Ishikawa (cell line): ENCODE measurements around the gene PCLO.

Experiments used
- CEBPB ChIP-seq: IDR thresholded peaks from 2 replicates; pipeline ENCODE4 v1.6.1; 2012
- CREB1 ChIP-seq: IDR thresholded peaks from 2 replicates; pipeline ENCODE4 v1.6.1; 2012; ENCODE audit warnings: low read depth
- EGR1 ChIP-seq: IDR thresholded peaks from 2 replicates; pipeline ENCODE4 v1.6.1; 2012
- EP300 ChIP-seq: IDR thresholded peaks from 2 replicates; pipeline ENCODE4 v1.6.1; 2012; ENCODE audit warnings: borderline replicate concordance
- FOXM1 ChIP-seq: IDR thresholded peaks from 2 replicates; pipeline ENCODE4 v1.6.1; 2012; ENCODE audit warnings: low read depth, borderline replicate concordance
- NFIC ChIP-seq: IDR thresholded peaks from 2 replicates; pipeline ENCODE4 v1.6.1; 2012
- RAD21 ChIP-seq: IDR thresholded peaks from 2 replicates; pipeline ENCODE4 v1.6.1; 2012; ENCODE audit warnings: low read depth
- TAF1 ChIP-seq: IDR thresholded peaks from 2 replicates; pipeline ENCODE4 v1.6.1; 2012; ENCODE audit warnings: low read depth, mild to moderate bottlenecking
- TCF12 ChIP-seq: IDR thresholded peaks from 2 replicates; pipeline ENCODE4 v1.6.1; 2012; ENCODE audit warnings: low read depth
- TEAD4 ChIP-seq: IDR thresholded peaks from 2 replicates; pipeline ENCODE4 v1.6.1; 2012
- YY1 ChIP-seq: IDR thresholded peaks from 2 replicates; pipeline ENCODE4 v1.6.1; 2012; ENCODE audit warnings: low read depth
- ZBTB7A ChIP-seq: IDR thresholded peaks from 2 replicates; pipeline ENCODE4 v1.6.1; 2012; ENCODE audit warnings: low read depth
- TF ChIP-seq, protein P1 (sequence below): IDR thresholded peaks from 2 replicates; pipeline ENCODE4 v1.6.1; 2012; ENCODE audit warnings: low read depth, mild to moderate bottlenecking
- TF ChIP-seq, protein P2 (sequence below): IDR thresholded peaks from 2 replicates; pipeline ENCODE4 v1.6.1; 2012
- TF ChIP-seq, protein P3 (sequence below): IDR thresholded peaks from 2 replicates; pipeline ENCODE4 v1.6.1; 2012

Gene PCLO

DNA sequence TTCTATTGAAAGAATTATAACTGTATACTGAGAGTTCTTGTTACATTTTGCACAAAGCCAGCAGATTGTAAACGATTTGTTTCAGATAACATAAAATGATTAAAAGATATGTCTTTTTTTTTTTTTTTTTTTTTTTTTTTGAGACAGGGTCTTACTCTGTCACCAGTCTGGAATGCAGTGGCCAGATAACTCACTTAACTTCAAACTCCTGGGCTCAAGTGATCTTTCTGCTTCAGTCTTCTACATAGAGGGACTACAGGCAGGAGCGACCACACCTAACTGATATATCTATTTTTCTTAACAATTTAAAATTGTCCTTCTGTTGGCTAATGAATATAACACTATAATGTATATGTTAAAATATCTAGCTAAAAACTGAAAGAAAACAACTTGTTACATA lies 401.9 kb downstream of the PCLO start:
- TF ChIP-seq, protein P1, sequence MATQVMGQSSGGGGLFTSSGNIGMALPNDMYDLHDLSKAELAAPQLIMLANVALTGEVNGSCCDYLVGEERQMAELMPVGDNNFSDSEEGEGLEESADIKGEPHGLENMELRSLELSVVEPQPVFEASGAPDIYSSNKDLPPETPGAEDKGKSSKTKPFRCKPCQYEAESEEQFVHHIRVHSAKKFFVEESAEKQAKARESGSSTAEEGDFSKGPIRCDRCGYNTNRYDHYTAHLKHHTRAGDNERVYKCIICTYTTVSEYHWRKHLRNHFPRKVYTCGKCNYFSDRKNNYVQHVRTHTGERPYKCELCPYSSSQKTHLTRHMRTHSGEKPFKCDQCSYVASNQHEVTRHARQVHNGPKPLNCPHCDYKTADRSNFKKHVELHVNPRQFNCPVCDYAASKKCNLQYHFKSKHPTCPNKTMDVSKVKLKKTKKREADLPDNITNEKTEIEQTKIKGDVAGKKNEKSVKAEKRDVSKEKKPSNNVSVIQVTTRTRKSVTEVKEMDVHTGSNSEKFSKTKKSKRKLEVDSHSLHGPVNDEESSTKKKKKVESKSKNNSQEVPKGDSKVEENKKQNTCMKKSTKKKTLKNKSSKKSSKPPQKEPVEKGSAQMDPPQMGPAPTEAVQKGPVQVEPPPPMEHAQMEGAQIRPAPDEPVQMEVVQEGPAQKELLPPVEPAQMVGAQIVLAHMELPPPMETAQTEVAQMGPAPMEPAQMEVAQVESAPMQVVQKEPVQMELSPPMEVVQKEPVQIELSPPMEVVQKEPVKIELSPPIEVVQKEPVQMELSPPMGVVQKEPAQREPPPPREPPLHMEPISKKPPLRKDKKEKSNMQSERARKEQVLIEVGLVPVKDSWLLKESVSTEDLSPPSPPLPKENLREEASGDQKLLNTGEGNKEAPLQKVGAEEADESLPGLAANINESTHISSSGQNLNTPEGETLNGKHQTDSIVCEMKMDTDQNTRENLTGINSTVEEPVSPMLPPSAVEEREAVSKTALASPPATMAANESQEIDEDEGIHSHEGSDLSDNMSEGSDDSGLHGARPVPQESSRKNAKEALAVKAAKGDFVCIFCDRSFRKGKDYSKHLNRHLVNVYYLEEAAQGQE: no peak
- no peak for TF ChIP-seq TCF12
- TF ChIP-seq, protein P2, sequence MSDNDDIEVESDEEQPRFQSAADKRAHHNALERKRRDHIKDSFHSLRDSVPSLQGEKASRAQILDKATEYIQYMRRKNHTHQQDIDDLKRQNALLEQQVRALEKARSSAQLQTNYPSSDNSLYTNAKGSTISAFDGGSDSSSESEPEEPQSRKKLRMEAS: no peak

DNA sequence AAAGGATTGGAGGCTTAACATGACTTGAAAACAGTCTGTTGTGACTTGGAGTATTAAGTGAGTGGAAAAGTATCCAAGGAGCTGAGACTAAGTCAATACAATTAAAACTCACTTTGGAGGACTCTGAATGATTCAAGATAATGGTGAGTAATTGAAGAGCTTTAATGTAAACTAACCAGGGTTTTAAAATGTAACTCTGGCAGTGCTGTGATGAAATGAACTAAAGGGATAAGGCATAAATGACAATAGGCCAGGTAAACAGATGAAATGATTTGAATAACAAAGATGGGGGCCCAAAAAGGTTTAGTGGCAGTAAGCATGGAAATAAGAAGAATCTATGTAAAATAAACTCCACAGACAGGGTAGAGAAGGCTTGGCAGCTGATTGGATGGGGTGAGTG lies 402.6 kb downstream of the PCLO start:
- TF ChIP-seq TCF12 (no peak), NFIC (no peak), TEAD4 (no peak), CEBPB (no peak), EP300 (no peak), TAF1 (no peak), EGR1 (no peak), YY1 (no peak), FOXM1 (no peak), ZBTB7A (no peak)
- TF ChIP-seq, protein P1: no peak
- TF ChIP-seq, protein P3, sequence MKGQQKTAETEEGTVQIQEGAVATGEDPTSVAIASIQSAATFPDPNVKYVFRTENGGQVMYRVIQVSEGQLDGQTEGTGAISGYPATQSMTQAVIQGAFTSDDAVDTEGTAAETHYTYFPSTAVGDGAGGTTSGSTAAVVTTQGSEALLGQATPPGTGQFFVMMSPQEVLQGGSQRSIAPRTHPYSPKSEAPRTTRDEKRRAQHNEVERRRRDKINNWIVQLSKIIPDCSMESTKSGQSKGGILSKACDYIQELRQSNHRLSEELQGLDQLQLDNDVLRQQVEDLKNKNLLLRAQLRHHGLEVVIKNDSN: no peak

DNA sequence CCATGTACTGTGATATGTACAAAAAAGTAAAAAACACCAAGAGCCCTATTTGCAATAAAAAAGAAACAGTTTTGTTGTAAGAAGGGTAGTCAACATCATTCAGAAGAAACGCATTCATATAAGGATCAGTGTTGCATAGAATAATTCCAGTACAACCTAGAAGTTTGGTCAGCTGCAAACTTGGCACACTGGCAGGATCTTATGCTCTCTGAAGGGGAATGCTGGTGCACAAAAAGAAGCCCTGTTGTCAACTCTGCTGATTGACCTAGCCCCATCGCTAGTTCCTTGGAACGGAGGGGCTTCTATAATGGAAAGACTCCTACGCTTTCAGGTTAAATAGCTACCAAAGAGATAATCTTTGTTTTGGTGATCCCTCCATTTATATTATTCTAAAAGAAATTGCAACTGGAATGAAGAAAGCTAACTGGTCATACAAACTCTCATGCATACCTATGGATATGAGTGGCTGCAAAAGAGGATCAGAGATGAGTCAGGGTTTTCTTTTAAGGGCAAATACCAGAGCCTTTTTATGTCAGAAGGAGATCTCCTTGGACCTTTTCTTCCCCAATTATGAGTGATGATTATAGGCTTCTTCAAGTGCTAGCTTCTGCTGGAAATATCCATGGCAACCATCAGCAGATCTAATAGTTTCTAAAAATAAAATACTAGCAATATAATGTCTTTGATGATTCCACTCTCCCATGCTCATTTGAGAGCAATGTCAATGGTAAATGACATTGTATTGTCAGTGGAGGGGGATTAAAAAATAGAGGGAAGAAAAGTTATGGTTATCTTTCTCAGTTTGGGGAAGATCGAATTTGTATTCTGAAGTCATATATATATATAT lies 406.8 kb downstream of the PCLO start:
- no peak for TF ChIP-seq TCF12
- no peak for TF ChIP-seq EGR1
- TF ChIP-seq FOXM1: no peak
- TF ChIP-seq YY1: no peak
- TF ChIP-seq CEBPB: no peak
- no peak for TF ChIP-seq RAD21
- no peak for TF ChIP-seq CREB1
- TF ChIP-seq TAF1: no peak
- TF ChIP-seq TEAD4: no peak
- no peak for TF ChIP-seq NFIC
- TF ChIP-seq, protein P2: no peak
- TF ChIP-seq ZBTB7A: no peak
- TF ChIP-seq, protein P1: no peak
- TF ChIP-seq, protein P3: no peak
- no peak for TF ChIP-seq EP300

DNA sequence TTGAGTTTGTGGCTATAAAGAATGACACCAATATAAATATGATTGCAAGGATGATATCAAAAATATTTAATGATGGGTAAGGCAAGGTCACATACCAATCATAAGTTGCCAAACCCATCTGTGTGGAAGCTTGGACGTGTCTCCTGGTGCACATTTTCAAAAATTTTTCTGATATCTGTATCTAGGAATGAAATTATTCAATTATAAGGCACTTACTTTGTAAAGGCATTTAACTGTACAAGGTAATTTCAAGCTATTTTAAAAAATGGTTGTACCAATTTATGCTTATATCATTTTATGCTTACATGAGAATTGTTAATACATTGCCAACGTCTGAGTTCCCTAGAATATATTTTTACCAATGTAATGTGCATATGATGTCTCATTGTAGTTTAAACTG lies 412.7 kb downstream of the PCLO start:
- TF ChIP-seq EGR1: no peak
- TF ChIP-seq, protein P1: no peak
- TF ChIP-seq ZBTB7A: no peak
- no peak for TF ChIP-seq CEBPB
- TF ChIP-seq, protein P3: no peak
- no peak for TF ChIP-seq EP300
- no peak for TF ChIP-seq NFIC
- TF ChIP-seq TEAD4: no peak
- TF ChIP-seq, protein P2: no peak
- TF ChIP-seq TCF12: no peak
- no peak for TF ChIP-seq CREB1
- no peak for TF ChIP-seq TAF1
